Progenitor cell of endocrine pancreas (in vitro differentiated cells): ENCODE results near the gene LENG8. TPM values are rescaled to one million over a fixed set of nuclear protein-coding genes. Genes with fewer than 3 reads are reported as not detected.
"Not testable (repeated sequence)": the region's sequence is repeated elsewhere in the genome, so short reads cannot be mapped to it uniquely, and the experiment has no call there.

ENCODE experiments used
- DNase-seq: peaks from one replicate; pipeline ENCODE4 v3.0.0; 2021; ENCODE audit warnings: low spot score; ENCODE audit not compliant: unreplicated experiment
- H3K27ac Mint-ChIP-seq: 2 replicates; pipeline ENCODE4 v1.8.0; 2021; ENCODE audit warnings: mild to moderate bottlenecking, moderate library complexity, mixed read lengths
- H3K27me3 Mint-ChIP-seq: 2 replicates; pipeline ENCODE4 v1.8.0; 2021; ENCODE audit warnings: mixed read lengths
- H3K36me3 Mint-ChIP-seq: 2 replicates; pipeline ENCODE4 v1.8.0; 2022; ENCODE audit warnings: mixed read lengths; ENCODE audit not compliant: insufficient read depth
- H3K4me1 Mint-ChIP-seq: 2 replicates; pipeline ENCODE4 v1.8.0; 2021; ENCODE audit warnings: low read depth, mixed read lengths
- H3K4me3 Mint-ChIP-seq: 2 replicates; pipeline ENCODE4 v1.8.0; 2021; ENCODE audit warnings: low read depth, mild to moderate bottlenecking, moderate library complexity, mixed read lengths
- H3K9me3 Mint-ChIP-seq: 2 replicates; pipeline ENCODE4 v1.8.0; 2021; ENCODE audit warnings: low read depth, mixed read lengths
- CTCF ChIP-seq: fragments of 200-600 bp; sonication (generic); IDR thresholded peaks from one replicate; pipeline ENCODE4 v1.5.0; 2021; ENCODE audit warnings: antibody characterized with exemption, mild to moderate bottlenecking; ENCODE audit not compliant: unreplicated experiment
- total RNA-seq: library from RNA; stranded (reverse); gene quantifications from 2 replicates; pipeline ENCODE4 v1.2.1, GENCODE V29; 2021

The LENG8 gene
- total RNA-seq, 1 donor from 2014 or later, result 210 TPM

- Mint-ChIP-seq H3K36me3 (peaks cover 10% of the 10 kb centered on the region), H3K27ac (no peak overlapping the region), H3K9me3 (no peaks in the 10 kb centered on the region), H3K4me1 (peaks cover 12% of the 10 kb centered on the region), H3K4me3 (no peak overlapping the region), H3K27me3 (no peaks in the 10 kb centered on the region)
- DNase-seq, result no peak
- no peak for TF ChIP-seq CTCF
Measured at GRCh38 chr19:54444737-54445136, 4.3 kb upstream of the LENG8 start.

- H3K27me3 Mint-ChIP-seq, H3K4me3 Mint-ChIP-seq, H3K9me3 Mint-ChIP-seq, H3K27ac Mint-ChIP-seq, H3K36me3 Mint-ChIP-seq, DNase-seq: not testable (repeated sequence)
- peak; percentile 16 for TF ChIP-seq CTCF
- peaks cover 22% of the 10 kb centered on the region for H3K4me1 Mint-ChIP-seq
Measured at GRCh38 chr19:54446349-54446748, 2.6 kb upstream of the LENG8 start.

- Mint-ChIP-seq H3K9me3 (no peaks in the 10 kb centered on the region), H3K36me3 (peaks cover 9% of the 10 kb centered on the region), H3K4me3 (peak overlapping the region; percentile 86), H3K27ac (peak overlapping the region; percentile 99), H3K4me1 (peaks cover 22% of the 10 kb centered on the region), H3K27me3 (no peaks in the 10 kb centered on the region)
- peak; percentile 11 for TF ChIP-seq CTCF
- DNase-seq, result no peak
Measured at GRCh38 chr19:54448040-54448773, 792 bp upstream of the LENG8 start.

- Mint-ChIP-seq H3K27me3 (no peaks in the 10 kb centered on the region), H3K36me3 (peaks cover 7% of the 10 kb centered on the region), H3K4me3 (peak overlapping the region; percentile 86), H3K9me3 (no peaks in the 10 kb centered on the region), H3K27ac (peak overlapping the region; percentile 99), H3K4me1 (peaks cover 22% of the 10 kb centered on the region)
- no peak for DNase-seq
- TF ChIP-seq CTCF, result no peak
Measured at GRCh38 chr19:54449701-54450069, 686 bp downstream of the LENG8 start.

GRCh38 chr19:54451331-54451871 is 2.4 kb downstream of the LENG8 start:
- peak overlapping the region; percentile 86 for H3K4me3 Mint-ChIP-seq
- TF ChIP-seq CTCF, result no peak
- no peaks in the 10 kb centered on the region for H3K27me3 Mint-ChIP-seq
- no peak for DNase-seq
- H3K27ac Mint-ChIP-seq, result peak overlapping the region; percentile 5
- peaks cover 22% of the 10 kb centered on the region for H3K4me1 Mint-ChIP-seq
- H3K9me3 Mint-ChIP-seq, result no peaks in the 10 kb centered on the region
- peaks cover 6% of the 10 kb centered on the region for H3K36me3 Mint-ChIP-seq
